AG09309 (cell line): ENCODE measurements around the gene IQCH.
A peak's percentile ranks its signal among the peaks of the same experiment; 100 is the strongest.
"Not testable (repeated sequence)": the region's sequence is repeated elsewhere in the genome, so short reads cannot be mapped to it uniquely, and the experiment has no call there.

Experiments
- DNase-seq: peaks from one replicate; pipeline ENCODE4 v3.0.0-alpha.2; 2010; ENCODE audit warnings: low read depth
- H3K4me3 ChIP-seq: 2 replicates; pipeline ENCODE4 v1.5.1; 2011; ENCODE audit warnings: mild to moderate bottlenecking, low read depth, low read length, moderate library complexity; ENCODE audit not compliant: control insufficient read depth
- CTCF ChIP-seq: IDR thresholded peaks from 2 replicates; pipeline ENCODE4 v1.5.1; 2011; ENCODE audit warnings: mild to moderate bottlenecking, low read depth, low read length, inconsistent platforms; ENCODE audit not compliant: insufficient read depth, control insufficient read depth; ENCODE audit errors: missing control alignments

IQCH gene

DNA sequence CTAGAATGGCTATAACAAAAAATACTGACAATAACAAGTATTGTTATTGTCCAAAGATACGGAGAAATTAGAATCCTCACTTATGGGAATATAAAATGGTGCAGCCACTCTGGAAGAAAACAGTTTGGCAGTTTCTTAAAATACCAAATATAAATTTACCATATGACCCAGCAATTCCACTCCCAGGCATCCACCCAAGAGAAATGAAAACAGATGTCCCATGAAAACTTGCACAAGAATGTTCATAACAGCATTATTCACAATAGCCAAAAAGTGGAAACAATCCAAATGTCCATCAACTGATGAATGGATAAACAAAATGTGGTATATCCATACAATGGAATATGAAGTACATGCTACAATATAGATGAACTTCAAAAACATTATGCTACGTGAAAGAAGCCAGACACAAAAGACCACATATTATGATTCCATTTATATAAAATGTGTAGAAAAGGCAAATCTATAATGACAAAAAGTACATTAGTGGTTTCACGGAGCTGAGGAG is 9.6 kb upstream of the IQCH start:
- no peak overlapping the region for H3K4me3 ChIP-seq
- DNase-seq = no peak
- no peak for TF ChIP-seq CTCF

DNA sequence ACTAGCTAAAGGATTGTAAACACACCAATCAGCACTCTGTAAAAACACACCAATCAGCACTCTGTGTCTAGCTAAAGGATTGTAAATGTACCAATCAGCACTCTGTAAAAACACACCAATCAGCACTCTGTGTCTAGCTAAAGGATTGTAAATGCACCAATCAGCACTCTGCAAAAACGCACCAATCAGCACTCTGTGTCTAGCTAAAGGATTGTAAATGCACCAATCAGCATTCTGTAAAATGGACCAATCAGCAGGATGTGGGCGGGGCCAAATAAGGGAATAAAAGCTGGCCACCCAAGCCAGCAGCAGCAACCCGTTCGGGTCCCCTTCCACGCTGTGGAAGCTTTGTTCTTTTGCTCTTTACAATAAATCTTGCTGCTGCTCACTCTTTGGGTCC is 8.0 kb upstream of the IQCH start:
- not testable (repeated sequence) for H3K4me3 ChIP-seq, DNase-seq

DNA sequence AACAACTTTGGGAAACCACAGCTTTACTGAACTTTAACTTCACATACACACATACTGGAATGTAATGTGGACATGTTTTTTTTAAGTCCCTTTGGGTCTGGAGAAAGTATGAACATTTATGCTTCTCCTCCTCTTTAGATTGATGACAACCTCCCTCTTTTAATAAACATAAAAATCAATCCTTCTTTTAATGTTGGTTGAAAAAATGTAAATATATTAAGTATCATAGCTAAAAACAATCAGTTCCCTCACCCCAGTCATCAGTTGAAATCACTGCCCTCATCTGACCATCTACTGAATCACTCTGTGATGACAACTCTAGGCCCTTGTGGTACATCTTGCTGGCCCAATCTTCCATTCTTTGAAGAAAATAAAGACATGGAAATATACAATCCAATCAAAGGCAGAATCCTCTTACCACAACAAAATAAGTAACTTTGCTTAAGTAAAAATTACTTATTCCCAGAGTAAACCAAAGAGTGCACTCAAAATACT is 6.5 kb upstream of the IQCH start:
- H3K4me3 ChIP-seq = no peak overlapping the region
- DNase-seq = no peak
- no peak for TF ChIP-seq CTCF

GRCh38 chr15:67249830-67250229 is 4.8 kb upstream of the IQCH start:
- DNase-seq = no peak
- H3K4me3 ChIP-seq = no peak overlapping the region
- no peak for TF ChIP-seq CTCF

- DNase-seq = no peak
- no peak for TF ChIP-seq CTCF
Measured at GRCh38 chr15:67251318-67251717, 3.3 kb upstream of the IQCH start.

DNA sequence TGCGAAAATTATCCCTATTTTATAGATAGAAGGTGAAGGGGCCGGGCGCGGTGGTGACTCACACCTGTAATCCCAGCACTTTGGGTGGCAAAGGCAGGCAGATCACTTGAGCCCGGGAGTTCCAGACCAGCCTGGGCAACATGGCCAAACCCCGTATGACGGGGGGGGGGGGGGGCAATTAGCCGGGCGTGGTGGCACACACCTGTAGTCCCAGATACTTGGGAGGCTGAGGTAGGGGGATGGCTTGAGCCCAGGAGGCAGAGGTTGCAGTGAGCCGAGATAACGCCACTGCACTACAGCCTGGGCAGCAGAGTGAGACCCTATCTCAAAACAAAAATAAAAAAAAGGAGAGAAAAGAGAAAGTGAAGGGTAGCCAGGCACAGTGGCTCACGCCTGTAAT is 1.5 kb upstream of the IQCH start:
- peak overlapping the region; percentile 67 for H3K4me3 ChIP-seq
- TF ChIP-seq CTCF = no peak
- no peak for DNase-seq

More at GRCh38 chr15:67251318-67251717, 3.3 kb upstream of the IQCH start:
- H3K4me3 ChIP-seq = no peak overlapping the region

DNA sequence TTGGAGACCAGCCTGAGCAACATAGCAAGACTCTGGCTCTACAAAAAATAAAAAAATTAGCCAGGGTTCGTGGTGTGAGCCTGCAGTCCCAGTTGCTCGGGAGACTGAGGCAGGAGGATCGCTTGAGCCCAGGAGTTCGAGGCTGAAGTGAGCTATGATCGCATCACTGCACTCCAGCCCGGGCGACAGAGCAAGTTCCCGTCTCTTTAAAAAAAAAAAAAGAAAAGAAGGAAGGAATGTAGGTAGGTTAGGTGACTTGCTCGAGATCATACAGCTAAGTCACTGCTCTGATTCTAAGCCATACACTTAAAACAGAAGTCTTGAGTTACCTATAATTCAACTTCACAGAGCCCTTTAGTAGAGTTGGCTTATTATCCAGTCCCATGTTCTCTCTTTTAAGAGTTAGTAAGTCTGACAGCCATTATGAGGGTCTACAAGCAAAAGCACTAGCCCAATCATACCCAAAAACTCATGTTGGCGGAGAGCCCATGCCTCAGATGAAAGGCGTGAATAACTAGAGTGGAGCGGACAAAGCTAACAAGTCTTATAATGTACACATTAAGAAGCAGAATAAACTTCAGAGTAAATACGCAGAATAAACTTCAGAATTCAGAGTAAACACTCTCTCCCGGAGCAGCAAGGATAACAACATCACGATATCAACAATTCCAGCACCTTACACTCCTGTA is 893 bp upstream of the IQCH start:
- H3K4me3 ChIP-seq = peak overlapping the region; percentile 67
- TF ChIP-seq CTCF = no peak
- DNase-seq = no peak
